HG02973 (cell line): Measurements from ENCODE around the gene LDLRAD4.
A peak's percentile ranks its signal among the peaks of the same experiment; 100 is the strongest.

ENCODE experiments used
- ATAC-seq: cut with Tn5 transposase; IDR thresholded peaks from one replicate; pipeline ENCODE4 v1.9.1; 2021; ENCODE audit warnings: moderate library complexity; ENCODE audit not compliant: unreplicated experiment

LDLRAD4 gene

GRCh38 chr18:13366962-13367892 is 148.7 kb downstream of the LDLRAD4 start:
- ATAC-seq, result no peak

- no peak for ATAC-seq
Observed at GRCh38 chr18:13368080-13368813, 149.7 kb downstream of the LDLRAD4 start.

- no peak for ATAC-seq
Observed at GRCh38 chr18:13369353-13369752, 150.8 kb downstream of the LDLRAD4 start.

- ATAC-seq, result no peak
Observed at GRCh38 chr18:13369756-13370510, 151.4 kb downstream of the LDLRAD4 start.

GRCh38 chr18:13370995-13371625 is 152.6 kb downstream of the LDLRAD4 start:
- ATAC-seq, result no peak

- ATAC-seq, result no peak
Observed at GRCh38 chr18:13371689-13372418, 153.3 kb downstream of the LDLRAD4 start.

- ATAC-seq, result no peak
Observed at GRCh38 chr18:13372531-13372951, 154.0 kb downstream of the LDLRAD4 start.

- no peak for ATAC-seq
Observed at GRCh38 chr18:13374096-13374467, 155.5 kb downstream of the LDLRAD4 start.

GRCh38 chr18:13374468-13375301 is 156.1 kb downstream of the LDLRAD4 start:
- no peak for ATAC-seq

GRCh38 chr18:13375302-13376255 is 157.0 kb downstream of the LDLRAD4 start:
- peak; percentile 78 for ATAC-seq

GRCh38 chr18:13376298-13376840 is 157.8 kb downstream of the LDLRAD4 start:
- ATAC-seq, result no peak

GRCh38 chr18:13376841-13377351 is 158.3 kb downstream of the LDLRAD4 start:
- ATAC-seq, result no peak

- ATAC-seq, result no peak
Observed at GRCh38 chr18:13377496-13377895, 158.9 kb downstream of the LDLRAD4 start.

- no peak for ATAC-seq
Observed at GRCh38 chr18:13378150-13378549, 159.6 kb downstream of the LDLRAD4 start.

- no peak for ATAC-seq
Observed at GRCh38 chr18:13379062-13379865, 160.7 kb downstream of the LDLRAD4 start.

GRCh38 chr18:13379930-13380690 is 161.6 kb downstream of the LDLRAD4 start:
- no peak for ATAC-seq
